Trophoblast cell (in vitro differentiated cells and primary cell): ENCODE results near the gene TNKS1BP1.

Experiments
- DNase-seq, 2 donors: peaks; one replicate each; pipeline ENCODE4 v3.0.0-alpha.2; 2016
- H2AFZ ChIP-seq: 2 replicates; pipeline ENCODE4 v1.6.1; 2013; ENCODE audit warnings: low read length, moderate library complexity, mild to moderate bottlenecking; ENCODE audit not compliant: insufficient read depth, poor library complexity
- H2AK5ac ChIP-seq: 2 replicates; pipeline ENCODE4 v1.6.1; 2013; ENCODE audit warnings: mild to moderate bottlenecking, low read length
- H2BK120ac ChIP-seq: 2 replicates; pipeline ENCODE4 v1.6.1; 2013; ENCODE audit warnings: low read length, mild to moderate bottlenecking, moderate library complexity; ENCODE audit not compliant: insufficient read depth, poor library complexity
- H2BK12ac ChIP-seq: 2 replicates; pipeline ENCODE4 v1.6.1; 2013; ENCODE audit warnings: mild to moderate bottlenecking, low read length, moderate library complexity
- H2BK5ac ChIP-seq: 2 replicates; pipeline ENCODE4 v1.6.1; 2013; ENCODE audit warnings: low read length, low read depth, moderate library complexity, mild to moderate bottlenecking; ENCODE audit not compliant: poor library complexity
- H3K14ac ChIP-seq: 2 replicates; pipeline ENCODE4 v1.6.1; 2013; ENCODE audit warnings: mild to moderate bottlenecking, low read length
- H3K18ac ChIP-seq: 2 replicates; pipeline ENCODE4 v1.6.1; 2013; ENCODE audit warnings: mild to moderate bottlenecking, low read length
- H3K23ac ChIP-seq: 2 replicates; pipeline ENCODE4 v1.6.1; 2013; ENCODE audit warnings: low read length
- H3K27ac ChIP-seq: 2 replicates; pipeline ENCODE4 v1.5.1; 2013; ENCODE audit warnings: low read depth, mild to moderate bottlenecking, inconsistent platforms, low read length, moderate library complexity
- H3K27me3 ChIP-seq: 2 replicates; pipeline ENCODE4 v1.6.1; 2013; ENCODE audit warnings: inconsistent platforms, mild to moderate bottlenecking, low read length, moderate library complexity; ENCODE audit not compliant: insufficient read depth
- H3K36me3 ChIP-seq, 2 experiments: 1 replicate in 1 of 2; 2 replicates in 1 of 2; pipeline ENCODE4 v1.6.1; 2013; ENCODE audit warnings: low read length in 2 of 2, mild to moderate bottlenecking in 2 of 2, moderate library complexity in 1 of 2; ENCODE audit not compliant: insufficient read depth in 2 of 2, control insufficient read depth in 1 of 2
- H3K4ac ChIP-seq: 2 replicates; pipeline ENCODE4 v1.6.1; 2013; ENCODE audit warnings: low read depth, mild to moderate bottlenecking, low read length, moderate library complexity
- H3K4me1 ChIP-seq, 2 experiments: 1 replicate in 1 of 2; 2 replicates in 1 of 2; pipeline ENCODE4 v1.6.1; 2013; ENCODE audit warnings: low read length in 2 of 2, mild to moderate bottlenecking in 2 of 2, moderate library complexity in 1 of 2; ENCODE audit not compliant: insufficient read depth in 2 of 2, control insufficient read depth in 1 of 2
- H3K4me2 ChIP-seq: 2 replicates; pipeline ENCODE4 v1.6.1; 2013; ENCODE audit warnings: inconsistent platforms, mild to moderate bottlenecking, low read length, moderate library complexity
- H3K4me3 ChIP-seq: 2 replicates; pipeline ENCODE4 v1.5.1; 2013; ENCODE audit warnings: mild to moderate bottlenecking, low read depth, low read length, inconsistent platforms
- H3K79me1 ChIP-seq: one replicate; pipeline ENCODE4 v1.6.1; 2013; ENCODE audit warnings: low read length
- H3K79me2 ChIP-seq: 2 replicates; pipeline ENCODE4 v1.6.1; 2013; ENCODE audit warnings: low read length, mild to moderate bottlenecking; ENCODE audit not compliant: control insufficient read depth, insufficient read depth, poor library complexity
- H3K9ac ChIP-seq: 2 replicates; pipeline ENCODE4 v1.6.1; 2013; ENCODE audit warnings: mild to moderate bottlenecking, low read length
- H3K9me3 ChIP-seq: 2 replicates; pipeline ENCODE4 v1.6.1; 2013; ENCODE audit warnings: low read depth, mild to moderate bottlenecking, control low read depth, inconsistent platforms, low read length; ENCODE audit not compliant: insufficient read depth
- H4K12ac ChIP-seq: 2 replicates; pipeline ENCODE4 v1.6.1; 2013; ENCODE audit warnings: low read depth, mild to moderate bottlenecking, low read length, moderate library complexity
- H4K8ac ChIP-seq: 2 replicates; pipeline ENCODE4 v1.6.1; 2013; ENCODE audit warnings: low read depth, mild to moderate bottlenecking, low read length, moderate library complexity
- H4K91ac ChIP-seq: one replicate; pipeline ENCODE4 v1.6.1; 2013; ENCODE audit warnings: low read depth, mild to moderate bottlenecking, low read length, moderate library complexity
- WGBS: extraction: QIAGEN DNeasy Blood & Tissue Kit; methylation state at CpG from one replicate; pipeline ENCODE4 v1.1.7; 2013; ENCODE audit warnings: missing lambda C conversion rate; ENCODE audit not compliant: insufficient read length, insufficient coverage; ENCODE audit errors: extremely low coverage; 5-methylcytosine and 5-hydroxymethylcytosine counted together

Gene TNKS1BP1

DNA sequence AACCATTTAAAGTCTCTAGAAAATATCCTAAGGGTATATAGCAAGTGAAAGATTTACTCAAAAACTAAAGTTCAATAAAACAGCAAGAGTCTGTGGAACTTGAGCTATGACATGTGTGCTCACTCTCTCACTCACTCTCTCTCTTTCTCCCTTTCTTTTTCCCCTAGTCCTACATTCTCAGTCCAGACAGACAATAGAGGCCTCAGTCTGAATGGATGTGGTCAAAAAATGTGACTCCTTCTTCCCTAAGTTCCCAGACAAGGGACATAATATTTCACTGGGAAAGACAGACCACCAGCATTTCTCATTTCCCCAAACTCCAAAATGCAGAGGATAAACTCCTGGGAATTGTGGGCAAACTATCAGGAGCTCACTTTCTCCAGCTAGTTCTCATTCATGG is 70.1 kb downstream of the TNKS1BP1 start:
- DNase-seq, result no peak
- Histone ChIP-seq H2BK120ac (peak overlapping the region; percentile 82), H2AK5ac (peak overlapping the region; percentile 54), H3K4me2 (no peak overlapping the region), H3K9me3 (no peaks in the 10 kb centered on the region), H3K36me3 (no peaks in the 10 kb centered on the region), H3K27me3 (no peaks in the 10 kb centered on the region), H3K79me2 (no peaks in the 10 kb centered on the region), H2AFZ (no peak overlapping the region), H3K4me3 (no peak overlapping the region), H4K12ac (no peak overlapping the region), H3K14ac (peak overlapping the region; percentile 29), H3K23ac (no peak overlapping the region), H3K79me1 (peaks cover 7% of the 10 kb centered on the region), H2BK12ac (peak overlapping the region; percentile 15), H3K4ac (peak overlapping the region; percentile 39), H3K18ac (no peak overlapping the region), H2BK5ac (peak overlapping the region; percentile 82), H3K27ac (peak overlapping the region; percentile 88), H4K8ac (peak overlapping the region; percentile 26), H3K9ac (no peak overlapping the region), H3K4me1 (peaks cover 0 to 16% of the 10 kb centered on the region in 2 experiments), H4K91ac (peak overlapping the region; percentile 82)

- H3K79me2 ChIP-seq, result no peaks in the 10 kb centered on the region
- no peak overlapping the region for H3K4ac ChIP-seq
- no peak overlapping the region for H2AK5ac ChIP-seq
- H2AFZ ChIP-seq, result no peak overlapping the region
- no peak overlapping the region for H3K4me3 ChIP-seq
- no peak overlapping the region for H4K12ac ChIP-seq
- no peak overlapping the region for H3K18ac ChIP-seq
- peak overlapping the region; percentile 77 for H4K91ac ChIP-seq
- no peak overlapping the region for H2BK12ac ChIP-seq
- no peak overlapping the region for H2BK120ac ChIP-seq
- H4K8ac ChIP-seq, result no peak overlapping the region
- no CpG with 5 or more reads among the region's 5 CpGs for WGBS
- no peak overlapping the region for H3K4me2 ChIP-seq
- peaks cover 7% of the 10 kb centered on the region for H3K79me1 ChIP-seq
- no peak overlapping the region for H3K27ac ChIP-seq
- no peak overlapping the region for H2BK5ac ChIP-seq
- H3K9ac ChIP-seq, result no peak overlapping the region
- no peak for DNase-seq
- no peaks in the 10 kb centered on the region for H3K27me3 ChIP-seq
- H3K4me1 ChIP-seq, result peaks cover 0 to 19% of the 10 kb centered on the region in 2 experiments
- no peak overlapping the region for H3K14ac ChIP-seq
- no peak overlapping the region for H3K23ac ChIP-seq
- no peaks in the 10 kb centered on the region for H3K9me3 ChIP-seq
- H3K36me3 ChIP-seq, result no peaks in the 10 kb centered on the region
Measured at GRCh38 chr11:57251491-57252104, 73.2 kb downstream of the TNKS1BP1 start.

DNA sequence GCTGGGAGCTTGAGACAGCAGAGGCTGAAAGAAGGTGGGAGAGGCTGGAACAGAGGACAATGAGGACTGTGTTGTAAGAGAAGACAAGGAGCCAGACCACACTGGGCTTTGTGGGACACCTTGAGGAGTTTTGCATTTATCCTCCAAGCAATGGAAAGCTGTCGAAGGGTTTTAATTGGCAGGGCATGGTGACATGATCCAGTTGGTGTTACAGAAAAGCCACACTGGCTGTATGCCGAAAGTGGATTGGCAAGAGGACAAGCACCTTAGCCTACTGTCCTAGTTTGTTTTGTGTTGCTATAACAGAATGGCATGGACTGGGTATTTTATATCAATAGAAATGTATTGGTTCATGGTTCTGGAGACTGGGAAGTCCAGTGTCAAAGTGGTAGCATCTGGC is 73.7 kb downstream of the TNKS1BP1 start:
- H3K9me3 ChIP-seq, result no peaks in the 10 kb centered on the region
- no peak for DNase-seq
- peaks cover 0 to 19% of the 10 kb centered on the region in 2 experiments for H3K4me1 ChIP-seq
- no peaks in the 10 kb centered on the region for H3K36me3 ChIP-seq
- no peak overlapping the region for H2AK5ac ChIP-seq
- peak overlapping the region; percentile 44 for H2BK120ac ChIP-seq
- H3K4ac ChIP-seq, result no peak overlapping the region
- no peak overlapping the region for H3K9ac ChIP-seq
- H4K12ac ChIP-seq, result no peak overlapping the region
- no peak overlapping the region for H3K18ac ChIP-seq
- no CpG with 5 or more reads among the region's 2 CpGs for WGBS
- no peak overlapping the region for H3K4me2 ChIP-seq
- peak overlapping the region; percentile 54 for H2BK5ac ChIP-seq
- peaks cover 7% of the 10 kb centered on the region for H3K79me1 ChIP-seq
- H3K27me3 ChIP-seq, result no peaks in the 10 kb centered on the region
- H3K79me2 ChIP-seq, result no peaks in the 10 kb centered on the region
- H3K4me3 ChIP-seq, result no peak overlapping the region
- no peak overlapping the region for H3K23ac ChIP-seq
- peak overlapping the region; percentile 83 for H2BK12ac ChIP-seq
- H4K8ac ChIP-seq, result no peak overlapping the region
- no peak overlapping the region for H3K27ac ChIP-seq
- H3K14ac ChIP-seq, result peak overlapping the region; percentile 3
- H4K91ac ChIP-seq, result peak overlapping the region; percentile 77
- H2AFZ ChIP-seq, result no peak overlapping the region
